Subcutaneous adipose tissue (tissue), 4 donors: ENCODE measurements around the gene TOMM40. TPM values are rescaled to one million over a fixed set of nuclear protein-coding genes. Genes with fewer than 3 reads are reported as not detected.

Source experiments
- total RNA-seq, 4 donors: library from RNA; depleted of rRNA; stranded (reverse); fragments of >200 nt; gene quantifications; one replicate each; pipeline ENCODE4 v1.1.0, GENCODE V29; 2016
- TF ChIP-seq, protein P1 (sequence below): fragments of 450-650 bp; IDR thresholded peaks from one replicate; pipeline ENCODE4 v1.5.1; 2016; ENCODE audit warnings: low read depth, mild to moderate bottlenecking, control low read depth, antibody characterized with exemption, moderate library complexity

TOMM40 gene
- 10 to 100 TPM; 18.3 to 69.5 (median 34.6) TPM for total RNA-seq

DNA sequence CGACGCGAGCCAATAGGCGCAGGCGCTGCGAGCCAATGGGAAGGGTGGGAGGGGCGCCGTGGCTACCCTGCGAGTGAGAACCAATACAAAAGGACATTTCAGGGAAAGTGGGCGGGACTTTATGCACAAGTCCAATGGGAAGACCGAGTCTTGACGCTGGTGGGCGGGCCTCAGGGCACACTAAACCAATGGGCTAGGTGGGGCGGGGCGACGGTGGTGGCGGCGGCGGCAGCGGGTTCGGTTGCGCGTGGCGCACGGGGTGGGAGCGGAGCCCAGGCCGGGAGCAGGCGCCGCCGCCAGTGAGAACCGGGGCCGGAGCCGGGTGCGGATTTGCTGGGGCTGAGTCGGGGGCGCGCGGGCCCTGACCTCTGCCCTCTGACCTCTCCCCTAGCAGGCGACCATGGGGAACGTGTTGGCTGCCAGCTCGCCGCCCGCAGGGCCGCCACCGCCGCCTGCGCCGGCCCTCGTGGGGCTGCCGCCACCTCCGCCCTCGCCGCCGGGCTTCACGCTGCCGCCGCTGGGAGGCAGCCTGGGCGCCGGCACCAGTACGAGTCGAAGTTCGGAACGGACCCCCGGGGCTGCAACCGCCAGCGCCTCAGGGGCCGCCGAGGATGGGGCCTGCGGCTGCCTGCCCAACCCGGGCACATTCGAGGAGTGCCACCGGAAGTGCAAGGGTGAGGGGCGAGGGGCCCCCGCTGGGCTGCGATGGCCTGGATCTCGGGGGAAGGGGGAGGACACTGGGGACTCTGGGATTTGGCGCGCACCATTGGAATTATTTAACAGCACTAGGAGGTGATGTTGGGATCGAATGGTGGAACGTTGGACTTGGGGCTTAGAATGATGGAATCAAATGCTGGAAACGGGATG lies at the start of gene TOMM40:
Gene TOMM40, plus strand, starts transcription at position 239 of the 867 bp plus-strand sequence. Its CDS starts 162 bp downstream, at position 401.
- TF ChIP-seq, protein P1, sequence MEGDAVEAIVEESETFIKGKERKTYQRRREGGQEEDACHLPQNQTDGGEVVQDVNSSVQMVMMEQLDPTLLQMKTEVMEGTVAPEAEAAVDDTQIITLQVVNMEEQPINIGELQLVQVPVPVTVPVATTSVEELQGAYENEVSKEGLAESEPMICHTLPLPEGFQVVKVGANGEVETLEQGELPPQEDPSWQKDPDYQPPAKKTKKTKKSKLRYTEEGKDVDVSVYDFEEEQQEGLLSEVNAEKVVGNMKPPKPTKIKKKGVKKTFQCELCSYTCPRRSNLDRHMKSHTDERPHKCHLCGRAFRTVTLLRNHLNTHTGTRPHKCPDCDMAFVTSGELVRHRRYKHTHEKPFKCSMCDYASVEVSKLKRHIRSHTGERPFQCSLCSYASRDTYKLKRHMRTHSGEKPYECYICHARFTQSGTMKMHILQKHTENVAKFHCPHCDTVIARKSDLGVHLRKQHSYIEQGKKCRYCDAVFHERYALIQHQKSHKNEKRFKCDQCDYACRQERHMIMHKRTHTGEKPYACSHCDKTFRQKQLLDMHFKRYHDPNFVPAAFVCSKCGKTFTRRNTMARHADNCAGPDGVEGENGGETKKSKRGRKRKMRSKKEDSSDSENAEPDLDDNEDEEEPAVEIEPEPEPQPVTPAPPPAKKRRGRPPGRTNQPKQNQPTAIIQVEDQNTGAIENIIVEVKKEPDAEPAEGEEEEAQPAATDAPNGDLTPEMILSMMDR = no peak

DNA sequence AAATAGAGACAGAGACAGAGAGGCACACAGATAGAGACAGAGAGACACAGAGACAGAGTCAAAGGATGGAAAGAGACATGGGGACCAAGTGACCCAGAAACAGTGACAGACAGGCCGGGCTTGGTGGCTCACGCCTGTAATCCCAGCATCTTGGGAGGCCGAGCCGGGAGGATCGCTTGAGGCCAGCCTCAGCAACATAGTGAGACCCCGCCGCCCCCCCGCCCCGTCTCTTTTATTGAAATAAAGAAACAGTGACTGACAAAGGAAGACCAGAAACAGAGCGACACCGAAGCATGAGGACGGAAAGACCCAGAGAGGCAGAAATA lies 45.8 kb upstream of the TOMM40 start:
- TF ChIP-seq, protein P1 = no peak

DNA sequence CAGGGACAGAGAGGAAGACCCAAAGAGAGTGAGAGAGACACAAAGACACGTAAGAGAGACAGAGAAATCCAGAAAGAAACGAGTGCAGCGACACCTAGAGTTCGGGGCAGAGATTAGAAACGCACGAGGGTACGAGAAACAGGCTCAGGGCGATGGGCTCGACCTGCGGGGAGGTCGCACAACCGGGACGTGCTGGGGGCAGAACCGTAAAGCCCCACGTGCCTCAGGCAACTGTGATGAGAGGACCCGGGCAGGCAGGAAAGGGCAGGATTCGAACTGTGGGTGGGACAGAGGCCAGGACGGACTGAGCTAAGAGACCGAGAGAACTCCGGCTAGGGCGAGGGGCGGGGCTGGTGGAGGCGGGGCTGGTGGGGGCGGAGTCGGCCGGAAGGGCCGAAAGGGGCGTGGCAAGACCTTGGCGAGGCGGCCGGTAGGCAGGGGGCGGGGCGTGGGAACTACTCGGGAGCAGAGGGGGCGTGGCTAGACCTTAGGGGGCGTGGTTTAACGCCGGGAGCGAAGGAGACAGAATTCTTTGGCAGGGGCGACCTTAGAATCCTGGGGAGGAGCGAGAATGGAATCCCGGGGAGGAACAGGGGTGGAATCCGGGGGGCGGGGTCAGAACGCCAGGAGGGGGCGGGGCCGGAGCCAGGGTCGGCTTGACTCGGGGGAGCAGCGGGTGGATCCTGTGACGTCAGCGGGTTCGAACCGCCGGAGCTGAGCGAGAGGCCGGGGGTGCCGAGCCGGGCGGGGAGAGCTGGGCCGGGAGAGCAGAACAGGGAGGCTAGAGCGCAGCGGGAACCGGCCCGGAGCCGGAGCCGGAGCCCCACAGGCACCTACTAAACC lies 45.2 kb upstream of the TOMM40 start, which contains the start of gene NECTIN2:
Gene NECTIN2, plus strand, starts transcription at position 686 of the 843 bp plus-strand sequence. CDS start 229 bp downstream, outside the sequence.
- TF ChIP-seq, protein P1 = no peak

DNA sequence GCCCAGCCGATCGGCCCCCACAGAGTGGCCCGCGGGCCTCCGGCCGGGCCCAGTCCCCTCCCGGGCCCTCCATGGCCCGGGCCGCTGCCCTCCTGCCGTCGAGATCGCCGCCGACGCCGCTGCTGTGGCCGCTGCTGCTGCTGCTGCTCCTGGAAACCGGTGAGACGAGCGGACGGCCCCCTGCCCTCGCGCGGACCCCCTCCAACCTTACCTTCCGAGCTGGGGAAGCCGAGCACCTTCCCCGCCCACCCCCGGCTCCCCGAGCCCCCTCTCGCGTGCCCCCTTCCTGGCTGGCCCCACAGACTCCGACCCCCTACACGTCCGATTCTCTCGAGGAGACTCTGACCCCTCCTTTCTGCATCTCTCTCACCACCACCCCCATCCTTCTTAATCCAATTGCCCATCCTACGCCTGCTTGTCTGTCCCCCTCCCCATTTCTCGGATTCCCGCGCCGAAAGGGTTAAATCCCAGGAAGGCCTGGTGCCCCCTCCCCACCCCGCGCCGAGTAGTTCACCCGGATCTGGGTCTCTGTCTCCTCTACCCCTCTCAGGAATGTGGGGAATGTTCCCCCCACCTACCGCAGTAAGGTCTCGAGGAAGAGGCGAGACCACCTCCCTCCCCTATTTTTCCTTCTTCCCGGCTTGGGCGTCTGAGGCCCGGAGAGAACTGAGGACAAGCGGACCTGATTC lies 44.5 kb upstream of the TOMM40 start:
- TF ChIP-seq, protein P1 = no peak

DNA sequence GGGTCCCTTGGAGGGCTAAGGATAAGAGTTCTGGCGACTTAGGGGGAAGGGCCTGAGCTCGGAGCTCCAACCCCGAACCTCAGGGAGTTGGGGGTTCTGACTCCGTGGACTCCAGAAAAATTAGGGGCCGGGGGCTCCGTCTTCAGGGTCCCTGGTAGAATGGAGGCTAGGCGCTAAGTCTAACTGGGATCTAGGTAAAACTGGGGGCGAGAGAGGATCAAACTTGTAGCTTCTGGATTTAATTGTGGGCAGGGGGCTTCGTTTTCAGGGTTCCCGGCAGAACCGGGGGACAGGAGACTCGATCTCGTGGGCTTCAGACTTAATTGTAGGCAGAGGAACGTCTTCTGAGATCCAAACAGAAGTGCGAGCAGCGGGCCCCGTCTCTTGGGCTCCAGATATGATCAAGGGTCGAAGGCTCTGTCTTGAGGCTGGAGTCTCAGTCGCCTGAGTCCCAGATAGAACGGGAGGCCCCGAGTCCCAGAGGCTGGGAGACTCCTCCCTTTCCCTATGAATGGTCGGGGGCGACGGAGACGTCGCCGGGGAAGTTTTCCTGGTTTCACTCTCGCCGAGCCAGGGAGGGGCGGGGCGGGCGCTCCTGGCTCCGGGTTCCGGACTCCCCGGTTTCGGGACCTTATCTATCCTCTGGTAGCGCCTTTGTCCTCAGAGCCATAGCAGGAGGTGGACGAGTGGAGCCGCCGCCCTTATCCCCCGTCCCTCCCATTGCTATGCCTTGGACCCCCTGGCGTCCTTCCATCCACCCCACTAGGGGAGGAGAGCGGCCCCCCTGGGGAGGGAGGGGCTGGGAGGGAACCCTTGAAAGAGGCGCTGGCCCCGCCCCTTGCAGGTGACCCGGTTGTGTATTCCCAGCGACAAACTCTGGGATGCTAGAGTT lies 43.7 kb upstream of the TOMM40 start:
- TF ChIP-seq, protein P1 = no peak

DNA sequence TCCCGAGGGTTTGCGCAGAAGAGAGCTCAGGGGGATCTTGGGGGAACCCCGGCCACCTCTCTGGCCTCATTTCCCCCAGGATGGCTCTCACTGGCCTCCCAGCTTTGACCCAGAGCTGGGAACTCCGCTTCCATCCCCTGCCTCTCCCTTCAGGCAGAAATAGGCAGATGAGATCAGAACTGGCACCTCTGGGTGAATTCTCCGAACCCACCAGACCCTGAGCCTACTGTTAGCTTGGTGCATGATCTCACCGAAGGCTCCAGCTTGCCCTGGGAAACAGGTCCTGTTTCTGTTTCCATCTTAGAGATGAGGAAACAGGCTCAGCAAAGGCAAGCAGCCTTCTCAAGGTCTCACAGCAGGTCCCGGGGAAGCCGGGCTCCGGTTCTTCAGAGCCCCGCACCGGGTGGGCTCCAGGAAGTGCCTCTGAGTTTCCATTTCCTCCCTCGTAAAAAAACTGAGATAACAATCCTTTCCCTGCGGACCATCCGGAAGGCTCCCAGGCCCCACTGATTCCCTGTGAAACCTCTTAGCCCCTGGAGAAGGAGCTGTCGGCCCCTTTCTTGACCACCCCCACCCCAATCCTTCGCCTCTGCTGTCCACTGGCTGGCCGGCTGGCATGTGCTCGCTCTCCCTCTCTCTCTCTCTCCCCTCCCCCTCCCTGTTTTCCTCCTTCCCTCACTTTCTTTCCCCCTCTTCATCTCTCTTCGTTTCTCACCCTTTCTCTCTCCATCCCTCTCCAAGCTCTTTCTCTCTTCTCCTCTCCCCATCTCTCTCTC lies 42.8 kb upstream of the TOMM40 start:
- TF ChIP-seq, protein P1 = no peak
